GM18909 (cell line): Measurements from ENCODE around the gene CCDC117.
"Not testable (repeated sequence)": the region's sequence is repeated elsewhere in the genome, so short reads cannot be mapped to it uniquely, and the experiment has no call there.

Source experiments
- ATAC-seq: cut with Tn5 transposase; IDR thresholded peaks from one replicate; pipeline ENCODE4 v1.9.1; 2021; ENCODE audit warnings: mild to moderate bottlenecking; ENCODE audit not compliant: unreplicated experiment, poor library complexity

Gene CCDC117, protein sequence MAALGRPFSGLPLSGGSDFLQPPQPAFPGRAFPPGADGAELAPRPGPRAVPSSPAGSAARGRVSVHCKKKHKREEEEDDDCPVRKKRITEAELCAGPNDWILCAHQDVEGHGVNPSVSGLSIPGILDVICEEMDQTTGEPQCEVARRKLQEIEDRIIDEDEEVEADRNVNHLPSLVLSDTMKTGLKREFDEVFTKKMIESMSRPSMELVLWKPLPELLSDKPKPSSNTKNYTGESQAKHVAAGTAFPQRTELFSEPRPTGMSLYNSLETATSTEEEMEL

GRCh38 chr22:28772633-28773460 lies at the start of gene CCDC117:
CCDC117 (plus strand) TSS chr22:28772695; CDS start chr22:28772850, 155 bp downstream.
- ATAC-seq, result peak; percentile 93

DNA sequence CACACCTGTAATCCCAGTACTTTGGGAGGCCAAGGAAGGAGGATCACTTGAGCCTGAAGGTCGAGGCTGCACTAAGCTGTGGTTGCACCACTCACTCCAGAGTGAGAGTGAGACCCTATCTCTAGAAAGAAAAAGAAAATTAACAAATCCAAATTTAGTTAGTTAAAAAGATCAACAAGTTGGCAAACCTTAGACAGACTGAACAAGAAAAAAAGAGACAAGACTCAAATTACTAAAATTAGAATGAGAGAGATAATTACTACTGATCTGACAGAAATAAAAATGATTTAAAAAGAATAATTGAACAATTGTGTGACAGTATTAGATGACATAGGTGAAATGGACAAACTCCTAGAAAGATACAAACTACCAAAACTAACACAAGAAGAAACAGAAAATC lies 44.5 kb upstream of the CCDC117 start:
- ATAC-seq, result no peak

GRCh38 chr22:28728621-28729313 lies 43.7 kb upstream of the CCDC117 start:
- no peak for ATAC-seq

DNA sequence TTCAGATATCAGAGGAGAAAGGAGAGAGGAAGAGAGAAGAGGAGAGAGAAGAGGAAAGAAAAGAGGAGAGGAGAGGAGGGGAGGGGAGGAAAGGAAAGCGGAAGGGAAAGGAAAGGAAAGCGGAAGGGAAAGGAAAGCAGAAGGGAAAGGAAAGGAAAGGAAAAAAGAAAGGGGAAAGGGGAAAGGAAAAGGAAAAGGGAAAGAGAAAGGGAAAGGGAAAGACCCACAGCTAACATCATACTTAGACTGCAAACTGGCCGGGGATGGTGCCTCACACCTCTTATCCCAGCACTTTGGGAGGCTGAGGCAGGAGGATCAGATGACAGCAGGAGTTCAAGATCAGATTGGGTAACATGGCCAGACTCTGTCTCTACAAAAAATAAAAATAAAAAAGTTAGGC lies 42.3 kb upstream of the CCDC117 start:
- no peak for ATAC-seq

DNA sequence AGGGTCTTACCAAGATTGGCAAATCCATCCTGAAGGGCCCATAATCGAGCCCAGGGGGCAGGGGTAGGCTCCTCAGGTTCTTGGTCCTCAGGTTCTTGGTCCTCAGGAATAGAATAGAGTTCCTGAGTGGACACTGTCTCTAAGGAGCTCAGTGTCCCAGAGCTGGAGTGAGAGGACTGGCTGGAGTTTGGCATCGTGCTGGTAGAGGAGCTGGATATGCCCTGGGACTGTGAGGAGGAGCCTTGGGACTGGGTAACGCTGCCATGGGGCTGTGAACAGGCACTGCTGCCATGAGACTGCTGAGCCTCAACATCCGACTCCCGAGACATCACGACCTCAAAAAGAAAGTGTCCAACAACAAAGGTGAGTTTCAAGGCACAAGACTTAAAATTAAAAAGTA lies 38.1 kb upstream of the CCDC117 start:
- no peak for ATAC-seq

- no peak for ATAC-seq
Observed at GRCh38 chr22:28736301-28737155, 36.0 kb upstream of the CCDC117 start.

GRCh38 chr22:28737701-28738100 lies 34.8 kb upstream of the CCDC117 start:
- ATAC-seq, result no peak

DNA sequence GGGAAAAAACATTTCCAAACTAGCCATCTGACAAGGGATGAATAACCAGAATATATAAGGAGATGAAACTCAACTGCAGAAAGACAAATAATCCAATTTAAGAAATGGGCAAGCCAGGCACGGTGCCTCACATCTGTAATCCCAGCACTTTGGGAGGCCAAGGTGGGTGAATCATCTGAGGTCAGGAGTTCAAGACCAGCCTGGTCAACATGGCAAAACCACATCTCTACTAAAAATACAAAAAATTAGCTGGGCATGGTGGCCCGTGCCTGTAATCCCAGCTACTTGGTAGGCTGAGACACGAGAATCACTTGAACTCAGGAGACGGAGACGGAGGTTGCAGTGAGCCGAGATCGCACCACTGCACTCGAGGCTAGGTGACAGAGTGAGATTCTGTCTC lies 33.6 kb upstream of the CCDC117 start:
- ATAC-seq, result not testable (repeated sequence)

DNA sequence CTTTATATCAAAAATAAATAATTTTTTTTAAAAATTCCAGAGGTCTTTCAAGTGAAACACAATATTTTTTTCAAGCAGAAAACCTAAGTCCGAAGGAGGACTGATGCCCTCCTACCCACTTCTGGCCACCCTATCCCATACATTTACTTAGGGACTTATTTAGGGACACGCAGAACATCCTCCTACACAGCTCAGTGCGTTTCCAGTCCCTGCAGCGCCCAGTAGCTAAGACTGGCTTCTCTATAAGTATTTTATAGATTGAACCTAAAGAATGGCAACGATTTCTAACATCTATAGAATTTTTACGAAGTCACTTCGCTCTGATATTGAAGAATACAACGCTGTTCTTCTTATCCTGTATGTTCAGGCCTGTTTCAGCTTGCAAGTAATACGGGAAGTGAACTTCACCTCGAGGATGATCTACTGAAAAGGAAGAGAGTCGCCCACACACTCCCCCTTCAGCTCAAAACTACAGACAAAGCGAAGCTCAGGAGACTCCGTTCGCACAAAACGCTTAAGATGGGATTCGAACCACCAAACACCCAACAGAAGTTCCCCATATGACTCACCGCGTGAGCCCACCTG lies 31.2 kb upstream of the CCDC117 start:
- no peak for ATAC-seq

DNA sequence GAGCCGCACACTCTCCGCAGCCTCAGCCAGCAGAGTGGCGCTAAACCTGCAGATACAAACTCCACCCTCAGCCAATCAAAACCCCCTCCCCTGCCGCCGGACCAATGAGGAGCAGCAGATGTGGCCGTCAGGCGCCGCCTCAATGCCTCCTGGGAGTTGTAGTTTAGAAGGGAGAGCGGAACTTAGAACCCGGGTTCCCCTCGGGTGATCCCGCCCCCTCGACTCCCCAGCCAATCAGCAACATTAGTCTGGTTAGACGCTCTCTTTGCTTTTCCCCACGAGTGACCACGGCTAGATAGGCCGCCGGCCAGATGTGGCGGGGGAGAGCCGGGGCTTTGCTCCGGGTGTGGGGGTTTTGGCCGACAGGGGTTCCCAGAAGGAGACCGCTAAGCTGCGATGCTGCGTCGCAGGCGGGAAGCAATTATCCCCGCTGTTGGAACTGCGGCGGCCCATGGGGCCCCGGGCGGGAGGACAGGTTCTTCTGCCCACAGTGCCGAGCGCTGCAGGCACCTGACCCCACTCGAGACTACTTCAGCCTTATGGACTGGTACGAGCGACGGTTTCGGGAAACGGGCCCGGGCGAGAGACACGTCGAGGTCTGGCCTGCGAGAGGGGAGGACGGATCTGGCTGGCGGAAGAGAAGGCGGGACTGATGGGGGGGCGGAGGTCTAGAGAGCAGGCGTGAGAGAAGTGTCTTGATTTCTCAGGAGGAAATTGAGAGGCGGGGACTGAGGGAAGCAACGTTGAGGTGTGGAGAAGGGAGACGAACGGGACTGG lies 30.5 kb upstream of the CCDC117 start, which contains the start of the genes CHEK2 and HSCB:
CHEK2 (minus strand) TSS at position 36 of the 777 bp plus-strand sequence. CDS start 7,099 bp downstream, outside the sequence.
HSCB (plus strand) TSS at position 255 of the 777 bp plus-strand sequence; CDS start at position 312, 57 bp downstream.
- peak; percentile 91 for ATAC-seq

GRCh38 chr22:28742562-28742962 lies 29.9 kb upstream of the CCDC117 start:
- no peak for ATAC-seq

GRCh38 chr22:28743852-28744251 lies 28.6 kb upstream of the CCDC117 start:
- no peak for ATAC-seq

DNA sequence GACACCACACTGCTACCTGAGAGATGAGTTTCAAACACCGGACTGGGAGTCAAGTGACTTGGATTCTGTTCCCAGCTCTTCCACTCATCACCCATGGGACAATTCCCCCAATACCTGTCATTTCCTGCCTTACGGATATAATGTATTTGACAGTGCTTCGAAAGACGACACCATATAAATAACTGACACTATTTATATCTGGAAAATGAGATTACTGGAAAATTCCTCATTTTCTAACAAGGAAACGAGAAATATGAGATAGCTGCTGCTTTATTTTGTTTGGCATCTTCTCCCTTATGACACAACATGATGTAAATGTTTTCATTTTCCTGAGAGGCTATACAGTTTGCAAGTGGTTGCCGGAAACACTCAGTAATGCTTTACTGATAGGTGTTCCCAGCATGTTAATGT lies 22.0 kb upstream of the CCDC117 start:
- ATAC-seq, result no peak

DNA sequence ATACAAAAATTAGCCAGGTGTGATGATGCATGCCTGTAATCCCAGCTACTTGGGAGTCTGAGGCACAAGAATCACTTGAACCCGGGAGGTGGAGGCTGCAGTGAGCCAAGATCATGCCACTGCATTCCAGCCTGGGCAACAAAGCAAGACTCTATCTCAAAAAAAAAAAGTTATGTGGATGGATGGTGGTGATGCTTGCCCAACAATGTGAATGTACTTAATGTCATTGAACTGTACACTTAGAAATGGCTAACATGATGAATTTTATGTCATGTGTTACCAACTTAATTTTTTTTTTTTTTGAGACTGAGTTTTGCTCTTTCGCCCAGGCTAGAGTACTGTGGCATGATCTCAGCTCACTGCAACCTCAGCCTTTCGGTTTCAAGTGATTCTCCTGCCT lies 18.0 kb upstream of the CCDC117 start:
- ATAC-seq, result not testable (repeated sequence)

DNA sequence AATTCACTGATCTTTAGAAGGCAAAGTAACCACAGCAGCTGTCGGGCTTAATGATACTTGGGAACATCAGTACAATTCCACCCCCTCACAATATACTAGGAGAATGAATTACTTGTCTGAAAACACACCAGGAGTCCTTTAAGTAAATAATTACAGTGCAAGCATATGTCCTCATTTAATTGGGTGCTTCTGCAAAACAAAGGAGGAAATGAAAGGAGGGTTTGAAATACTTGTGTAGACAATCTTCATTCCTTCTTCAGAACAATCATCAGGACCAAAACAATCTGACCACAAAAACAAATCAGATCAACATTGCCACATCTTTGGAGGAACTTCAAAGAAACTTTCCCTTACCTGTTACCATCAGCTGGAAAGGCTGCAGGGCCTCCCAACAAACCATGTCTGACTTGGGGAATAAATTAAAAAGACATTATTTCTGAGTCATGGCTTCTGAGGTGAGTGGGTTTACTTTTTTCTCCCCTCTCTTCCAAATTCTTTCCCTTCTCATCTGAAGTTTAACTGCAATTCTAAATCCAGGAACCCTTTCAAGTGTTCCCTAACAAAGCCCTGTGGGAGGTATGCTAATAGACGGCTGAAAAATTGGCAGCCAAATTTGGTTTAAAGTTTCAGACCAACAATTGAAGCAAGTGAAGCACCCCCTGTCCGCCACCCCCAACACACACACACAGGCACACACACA lies 12.5 kb upstream of the CCDC117 start:
- ATAC-seq, result no peak

GRCh38 chr22:28761449-28761755 lies 11.1 kb upstream of the CCDC117 start:
- no peak for ATAC-seq

DNA sequence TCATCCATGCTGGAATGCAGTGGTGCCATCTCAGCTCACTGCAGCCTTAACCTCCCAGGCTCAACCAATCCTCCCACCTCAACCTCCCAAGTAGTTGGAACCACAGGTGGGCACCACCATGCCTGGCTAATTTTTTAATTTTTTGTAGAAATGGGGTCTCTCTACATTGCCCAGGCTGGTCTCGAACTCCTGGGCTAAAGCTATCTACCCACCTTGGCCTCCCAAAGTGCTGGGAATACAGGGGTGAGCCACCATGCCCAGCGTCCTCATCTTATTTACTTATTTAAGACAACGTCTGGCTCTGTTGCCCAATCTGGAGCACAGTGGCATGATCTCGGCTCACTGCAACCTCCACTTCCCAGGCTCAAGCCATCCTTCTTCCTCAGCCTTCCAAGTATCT lies 10.5 kb upstream of the CCDC117 start:
- not testable (repeated sequence) for ATAC-seq

- ATAC-seq, result no peak
Observed at GRCh38 chr22:28766628-28767027, 5.9 kb upstream of the CCDC117 start.
